ENCODE results near the gene MAP4.

MAP4 gene

DNA sequence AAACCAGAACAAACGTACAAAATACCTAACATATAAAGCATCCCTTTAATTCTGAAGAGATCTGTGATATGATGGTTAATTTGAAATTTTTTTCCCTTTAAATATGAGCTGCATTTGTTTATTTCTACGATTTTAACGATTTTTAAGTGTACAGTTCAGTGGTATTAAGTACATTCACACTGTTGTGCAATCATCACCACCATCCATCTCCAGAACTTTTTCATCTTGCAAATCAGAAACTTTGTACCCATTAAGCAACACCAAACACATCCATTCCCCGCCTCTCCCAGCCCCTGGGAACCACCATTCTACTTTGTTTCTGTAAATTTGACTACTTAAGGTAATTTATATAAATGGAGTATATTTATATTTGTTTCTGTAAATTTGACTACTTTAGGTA is 51.5 kb downstream of the MAP4 start:
- DNase-seq, result no peak

DNA sequence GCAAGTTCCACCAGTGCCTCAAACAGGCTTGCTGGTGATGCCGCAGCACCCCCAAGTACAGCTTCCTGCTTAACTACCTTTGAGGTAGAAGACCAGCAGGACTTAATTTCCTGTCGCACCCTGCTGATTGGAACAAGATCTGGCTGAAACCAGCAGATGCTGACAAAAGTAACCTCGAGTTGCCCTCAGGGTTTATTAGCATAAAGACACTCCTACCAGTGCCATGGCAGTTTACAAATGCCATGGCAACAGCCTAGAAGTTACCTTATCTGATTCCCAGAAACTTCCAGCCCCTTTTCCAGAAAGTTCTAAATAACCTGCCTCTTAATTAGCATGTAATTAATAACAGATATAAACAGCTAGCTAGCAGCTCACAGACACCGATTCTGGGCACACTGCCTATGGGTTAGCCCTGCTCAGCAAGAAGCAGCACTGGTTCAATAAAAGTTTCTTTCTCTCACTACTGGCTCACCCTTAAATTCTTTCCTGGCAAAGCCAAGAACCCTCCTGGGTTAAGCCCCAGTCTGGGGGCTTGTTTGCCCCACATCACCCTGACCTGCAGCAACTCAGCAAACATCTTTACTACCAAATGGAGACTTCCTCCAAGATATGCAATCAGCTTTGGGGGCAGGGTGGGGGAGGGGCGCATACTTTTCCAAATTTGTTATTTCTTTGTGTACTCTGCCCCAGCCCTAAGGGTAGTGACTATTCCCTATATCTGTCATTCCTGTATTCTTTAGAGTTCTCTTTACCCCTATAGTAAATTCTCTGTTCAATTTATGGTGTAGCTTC is 54.2 kb downstream of the MAP4 start:
- peak; percentile 6 to 20 for DNase-seq

DNA sequence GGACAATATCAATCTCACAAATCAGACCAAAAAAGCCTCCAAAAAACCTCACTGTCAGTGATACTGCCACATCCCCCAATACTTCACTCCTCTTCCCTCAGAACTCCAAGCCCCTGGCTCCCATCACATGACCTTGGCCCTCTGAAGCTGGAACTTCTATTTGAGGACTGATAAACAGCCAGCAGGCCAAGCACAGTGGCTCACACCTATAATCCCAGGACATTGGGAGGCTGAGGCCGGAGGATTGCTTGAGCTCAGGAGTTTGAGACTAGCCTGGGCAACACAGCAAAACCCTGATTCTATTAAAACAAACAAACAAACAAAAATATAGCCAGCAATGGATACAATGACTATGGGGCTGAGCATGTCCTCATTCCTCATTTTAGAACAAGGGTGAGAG is 55.2 kb downstream of the MAP4 start:
- DNase-seq, result no peak

DNA sequence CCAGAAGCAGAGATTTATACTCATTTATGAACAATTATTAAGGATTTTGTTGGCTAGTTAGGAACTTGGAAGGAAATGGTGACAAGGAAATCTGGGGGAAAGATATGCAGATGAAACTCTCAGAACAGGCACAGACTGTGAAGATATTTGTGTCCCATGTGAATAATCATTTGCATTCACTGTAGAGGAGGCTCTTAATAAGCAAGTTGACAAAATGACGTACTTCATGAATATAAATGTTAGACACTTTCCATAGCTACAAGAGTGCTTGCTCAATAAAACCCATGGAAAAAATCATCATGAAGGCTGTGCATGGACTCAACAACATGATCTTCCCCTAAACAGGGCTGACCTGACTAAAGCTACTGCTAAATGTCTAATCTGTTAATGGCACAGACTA is 59.7 kb downstream of the MAP4 start:
- no peak for DNase-seq

DNA sequence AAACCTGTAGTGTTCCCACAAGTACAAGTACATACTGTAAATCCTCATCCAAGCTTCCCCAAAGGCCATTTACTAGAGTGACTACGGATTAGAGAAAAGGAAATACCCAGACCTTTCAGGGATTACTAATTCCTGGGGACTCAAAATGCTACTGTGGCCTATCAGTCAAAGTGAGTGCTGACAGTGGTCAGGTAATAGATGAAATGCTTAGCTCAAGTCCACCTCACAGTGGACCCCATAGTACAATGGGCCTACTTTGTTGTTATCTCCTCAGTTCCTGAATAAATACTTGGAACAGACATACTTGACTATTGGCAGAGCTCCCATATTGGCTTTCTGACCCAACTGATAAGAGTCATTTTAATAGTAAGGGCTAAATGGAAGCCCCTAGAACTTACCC is 61.6 kb downstream of the MAP4 start:
- DNase-seq, result no peak

DNA sequence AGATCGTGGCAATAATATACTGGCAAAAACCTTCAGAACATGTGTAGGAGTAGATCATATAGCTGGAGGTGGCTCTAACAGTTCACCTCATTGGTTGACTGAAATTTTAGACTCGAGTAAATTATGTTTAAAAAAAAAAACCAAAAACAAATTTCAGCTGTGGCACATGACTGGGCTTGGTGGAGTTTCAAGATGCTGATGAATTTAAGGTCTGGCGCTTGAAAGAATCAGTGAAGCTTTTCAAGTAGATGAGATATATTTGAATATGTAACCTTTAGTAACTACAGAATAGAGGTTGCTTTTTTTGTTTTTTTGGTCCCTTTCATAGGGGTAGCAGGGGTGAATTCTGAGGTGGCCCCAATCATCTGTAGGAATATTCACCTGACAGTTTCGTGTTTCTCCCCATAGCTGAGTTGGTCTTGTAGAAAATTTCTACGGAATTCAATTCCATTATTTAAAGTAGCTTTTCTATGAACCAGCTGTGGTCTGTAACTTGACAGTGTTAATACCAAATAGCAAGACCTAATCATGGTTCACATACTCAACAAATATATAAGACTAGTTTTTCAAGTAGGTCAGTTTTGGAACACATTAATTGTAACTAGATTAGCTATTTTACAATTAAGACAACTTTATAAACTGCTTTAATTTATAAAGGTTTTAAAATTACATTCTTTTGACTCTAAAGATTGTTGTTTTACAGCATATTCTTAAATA is 65.6 kb downstream of the MAP4 start:
- no peak for DNase-seq

DNA sequence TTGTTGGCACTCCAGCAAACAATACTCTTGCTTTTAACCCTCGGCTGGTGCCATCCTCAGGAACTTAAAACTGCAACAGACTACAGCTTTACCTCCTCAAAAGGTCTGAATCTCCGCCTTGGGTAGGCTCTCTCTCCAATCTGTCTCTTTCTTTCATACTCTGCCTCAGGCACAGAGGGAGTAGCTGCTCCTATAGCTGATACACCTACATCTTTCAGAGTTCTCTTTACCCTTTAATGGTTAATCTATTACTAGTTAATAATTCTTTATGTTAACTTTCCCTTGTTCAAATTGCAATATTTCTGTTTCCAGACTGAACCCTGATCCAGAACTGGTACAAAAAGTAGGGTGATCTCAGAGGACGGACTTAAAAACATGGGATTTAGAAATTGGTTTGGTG is 66.2 kb downstream of the MAP4 start:
- DNase-seq, result no peak

DNA sequence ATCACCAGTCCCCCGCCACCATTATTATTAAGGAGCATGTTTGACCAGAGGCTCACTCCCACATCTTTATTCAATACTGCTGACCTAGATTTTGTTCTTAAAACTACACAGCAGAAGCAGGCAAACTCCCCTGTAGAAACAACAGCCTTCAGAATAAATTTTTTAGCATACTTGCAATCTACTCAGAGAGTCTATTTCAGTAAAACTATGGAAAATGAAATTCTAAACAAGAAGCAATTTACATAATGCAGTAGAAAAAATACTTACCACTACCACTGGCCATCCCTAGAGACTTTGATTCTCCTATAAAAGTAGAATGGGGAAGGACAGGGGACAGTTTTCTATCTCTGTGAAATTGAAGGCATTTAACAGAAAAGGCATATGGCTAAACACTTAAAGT is 76.0 kb downstream of the MAP4 start:
- no peak for DNase-seq

DNA sequence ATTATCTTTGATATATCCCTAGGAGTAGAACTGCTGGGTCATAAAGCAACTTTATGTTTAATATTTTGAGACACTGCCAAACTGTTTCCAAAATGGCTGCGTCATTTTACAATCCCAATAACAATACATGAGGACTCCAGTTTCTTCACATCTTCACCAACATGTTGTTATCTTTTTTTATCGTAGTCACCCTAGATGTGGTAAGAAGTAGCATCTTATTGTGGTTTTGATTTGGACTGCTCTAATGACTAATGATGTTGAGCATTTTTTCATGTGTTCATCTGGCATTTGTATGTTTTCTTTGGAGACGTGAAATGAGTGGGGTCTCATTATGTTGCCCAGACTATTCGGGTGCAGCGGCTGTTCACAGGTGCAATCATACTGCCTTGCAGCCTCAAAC is 83.8 kb downstream of the MAP4 start:
- no peak for DNase-seq

DNA sequence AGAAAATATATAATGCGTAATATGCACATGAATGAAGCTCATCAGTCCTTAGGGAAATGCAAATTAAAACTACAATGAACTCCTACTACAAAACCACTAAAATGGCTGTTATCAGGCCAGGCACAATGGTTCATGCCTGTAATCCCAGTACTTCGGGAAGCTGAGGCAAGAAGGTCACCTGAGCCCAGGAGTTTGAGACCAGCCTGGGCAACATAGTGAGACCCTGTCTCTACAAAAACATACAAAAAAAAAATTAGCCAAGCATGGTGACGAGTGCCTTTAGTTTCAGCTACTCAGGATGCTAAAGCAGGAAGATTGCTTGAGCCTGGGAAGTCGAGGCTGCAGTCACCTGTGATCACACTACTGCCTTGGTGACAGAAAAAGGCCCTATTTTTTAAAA is 85.2 kb downstream of the MAP4 start:
- DNase-seq, result no peak

DNA sequence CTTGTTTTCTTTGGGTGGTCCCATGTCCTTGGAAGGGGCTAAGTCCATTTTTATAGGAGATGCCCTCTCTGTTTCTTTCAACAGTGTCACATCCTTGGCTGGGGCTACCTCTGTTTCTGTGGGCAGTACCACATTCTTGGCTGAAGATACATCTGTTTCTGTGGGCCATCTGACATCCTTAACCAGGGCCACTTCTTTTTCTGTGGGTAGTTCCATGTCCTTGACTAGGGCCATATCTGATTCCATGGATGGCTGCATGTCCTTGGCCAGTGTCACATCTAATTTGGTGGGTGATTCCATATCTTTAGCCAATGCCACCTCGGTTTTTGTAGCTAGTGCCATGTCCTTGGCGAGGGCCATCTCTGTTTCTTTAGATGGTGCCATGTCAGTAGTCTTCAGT is 99.5 kb downstream of the MAP4 start:
- DNase-seq, result no peak

DNA sequence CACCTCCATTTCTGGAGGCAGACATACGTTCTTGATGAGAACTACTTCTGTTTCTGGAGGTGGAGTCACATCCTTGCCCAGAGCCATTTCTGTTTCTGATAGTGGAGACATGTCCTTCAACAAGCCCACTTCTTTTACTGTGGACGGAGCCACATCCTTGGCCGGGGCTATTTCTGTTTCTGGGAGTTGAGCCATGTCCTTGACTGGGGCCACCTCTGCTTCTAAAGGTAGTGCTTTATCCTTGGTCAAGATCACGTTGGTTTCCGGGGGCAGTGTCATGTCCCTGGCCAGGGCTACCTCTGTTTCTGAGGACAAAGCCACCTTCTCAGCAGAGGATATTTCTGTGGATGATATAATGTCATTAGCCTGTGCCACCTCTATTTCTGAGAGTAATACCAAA is 100.0 kb downstream of the MAP4 start:
- no peak for DNase-seq

DNA sequence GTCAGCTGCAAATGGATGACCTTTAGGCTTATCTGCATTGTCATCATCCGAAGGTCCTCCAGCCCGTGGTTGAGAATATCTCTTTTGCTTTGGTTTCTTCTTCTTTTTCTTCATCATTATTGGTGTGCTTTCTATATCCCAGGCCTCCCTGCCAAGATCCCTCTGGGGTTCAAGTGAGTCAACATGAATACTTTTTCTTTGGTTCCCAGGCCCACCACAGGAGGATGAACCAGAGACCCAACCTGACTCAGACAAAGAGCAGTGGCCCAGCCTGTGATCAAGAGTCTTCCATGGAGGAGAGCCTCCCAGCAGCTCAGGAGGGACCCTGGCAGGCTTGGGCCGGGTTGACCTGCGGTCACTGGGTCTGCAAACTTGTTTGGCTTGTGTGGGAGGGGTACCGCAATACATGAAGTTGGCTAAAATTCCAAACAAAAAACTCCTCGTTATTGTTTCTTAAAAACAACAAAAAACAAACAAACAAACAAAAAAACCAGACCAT is 104.2 kb downstream of the MAP4 start:
- DNase-seq, result no peak

DNA sequence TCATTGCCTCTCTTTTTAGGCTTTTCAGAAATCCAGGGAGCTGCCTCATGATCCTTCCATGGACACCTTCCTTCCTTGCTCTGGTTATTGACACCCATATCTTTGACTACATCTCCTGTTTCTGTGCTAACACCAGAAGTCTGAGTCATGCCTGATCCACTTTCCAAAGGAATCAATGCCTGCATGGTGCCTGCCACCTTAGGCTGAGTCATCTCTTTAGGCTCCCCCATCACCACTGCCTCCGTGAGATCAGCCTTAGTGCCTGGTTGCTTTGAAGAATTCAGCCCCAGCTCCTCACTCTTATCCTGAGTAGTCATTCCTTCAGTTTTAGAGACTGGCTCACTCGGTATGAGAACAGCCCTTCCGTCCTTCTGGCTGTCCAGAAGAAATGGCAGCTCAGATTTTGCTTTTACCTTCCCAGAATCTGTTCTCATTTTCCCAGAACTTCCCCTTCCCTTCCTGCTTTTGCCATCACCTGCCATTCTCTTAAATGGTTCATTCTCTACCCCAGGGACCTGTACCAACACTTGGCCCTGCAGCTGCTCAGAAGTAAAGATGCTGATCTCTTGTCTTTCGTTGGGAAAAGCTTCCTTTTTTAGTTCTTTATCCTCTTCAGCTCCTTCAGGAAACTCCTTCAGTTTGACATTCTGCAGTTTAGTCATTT is 105.3 kb downstream of the MAP4 start:
- no peak for DNase-seq

DNA sequence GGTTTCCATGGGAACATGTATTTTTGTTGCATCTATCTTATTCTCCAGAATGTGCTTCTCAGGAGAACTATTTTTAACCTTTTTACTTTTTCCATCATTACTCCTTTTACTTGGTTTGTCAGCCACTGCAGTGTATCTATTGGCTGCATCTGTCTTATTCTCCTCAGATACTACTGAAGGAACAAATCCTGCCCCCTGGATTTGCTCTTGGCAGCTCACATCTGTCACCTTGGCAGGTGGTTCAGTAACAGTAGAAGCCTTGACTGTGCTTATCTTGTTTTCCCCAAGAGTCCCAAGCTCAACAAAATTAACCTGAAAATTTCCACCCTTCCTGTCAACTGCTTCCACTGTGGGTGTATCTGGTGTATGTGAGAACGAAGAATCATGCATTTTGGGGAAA is 106.0 kb downstream of the MAP4 start:
- no peak for DNase-seq

DNA sequence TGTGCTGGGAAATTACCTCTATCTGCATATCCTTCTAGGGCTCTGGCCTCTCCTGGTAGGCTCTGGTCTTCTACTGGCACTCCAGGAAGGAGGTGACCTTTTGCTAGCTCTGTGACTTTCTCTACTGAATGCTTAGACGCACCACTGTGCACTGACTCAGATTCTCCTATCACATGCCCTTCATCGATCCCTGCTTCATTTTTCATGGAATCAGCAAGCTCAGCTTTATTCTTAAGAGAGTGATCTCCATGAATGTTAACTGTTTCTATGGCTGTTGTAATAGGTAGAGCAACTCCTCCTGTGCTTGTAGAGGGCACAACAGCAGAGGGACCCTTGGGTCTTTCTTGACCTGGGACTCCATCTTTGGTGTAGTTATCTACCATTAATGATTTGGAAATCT is 106.6 kb downstream of the MAP4 start:
- DNase-seq, result no peak

DNA sequence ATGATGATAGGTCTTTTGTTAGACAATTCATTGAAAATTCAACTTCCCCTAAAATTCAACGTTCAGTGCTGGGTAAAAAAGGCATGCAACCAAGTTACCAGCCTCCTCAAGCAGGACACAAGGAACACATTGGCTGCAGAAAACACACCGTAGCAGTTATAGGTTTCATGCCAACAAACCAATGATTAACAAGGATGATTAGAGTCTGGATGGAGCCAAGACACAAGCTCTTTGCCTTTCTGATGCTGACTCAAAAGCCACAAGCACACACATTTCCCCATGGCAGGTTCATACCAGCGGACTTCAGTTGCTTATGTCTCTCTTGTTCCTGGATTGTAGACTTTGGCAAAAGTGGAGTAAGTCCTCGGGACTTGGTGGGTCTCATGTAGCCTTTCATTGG is 107.5 kb downstream of the MAP4 start:
- no peak for DNase-seq

DNA sequence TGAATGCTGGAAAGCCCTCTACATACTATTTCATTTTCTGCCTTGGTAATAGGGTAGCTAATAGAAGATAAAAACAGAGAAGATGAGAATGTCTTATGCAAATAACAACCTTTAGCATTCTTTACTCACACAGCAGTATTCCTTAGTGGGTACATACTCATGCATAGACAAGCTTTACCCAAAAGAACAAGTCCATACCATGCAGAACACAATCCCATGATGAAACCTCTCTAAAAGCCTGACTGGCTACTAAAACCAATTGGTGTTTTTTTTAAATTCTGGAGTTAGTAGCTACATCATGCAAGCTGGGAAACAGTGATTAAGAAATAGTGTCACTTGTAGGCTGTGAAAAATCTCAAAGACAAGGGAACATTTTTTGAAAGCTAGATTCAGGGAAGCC is 108.4 kb downstream of the MAP4 start:
- DNase-seq, result no peak

DNA sequence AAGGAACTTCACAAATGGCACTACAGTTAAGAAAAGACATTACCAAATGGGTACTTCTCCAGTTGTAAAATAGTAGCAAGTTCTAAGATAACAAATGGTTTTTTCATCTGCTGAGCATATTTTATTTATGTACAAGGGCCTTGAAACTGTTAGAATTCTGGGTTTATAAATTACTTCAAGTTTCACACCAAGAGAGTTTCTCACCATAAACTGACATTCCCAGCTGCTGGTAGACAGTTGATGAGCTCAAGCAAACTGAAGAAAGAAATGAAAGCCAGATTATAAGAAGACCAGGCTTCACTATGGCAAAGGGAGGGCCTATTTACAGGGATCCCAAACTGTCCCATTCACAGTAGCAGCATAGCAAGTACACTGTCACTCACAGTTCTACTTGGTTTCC is 113.5 kb downstream of the MAP4 start:
- DNase-seq, result no peak

DNA sequence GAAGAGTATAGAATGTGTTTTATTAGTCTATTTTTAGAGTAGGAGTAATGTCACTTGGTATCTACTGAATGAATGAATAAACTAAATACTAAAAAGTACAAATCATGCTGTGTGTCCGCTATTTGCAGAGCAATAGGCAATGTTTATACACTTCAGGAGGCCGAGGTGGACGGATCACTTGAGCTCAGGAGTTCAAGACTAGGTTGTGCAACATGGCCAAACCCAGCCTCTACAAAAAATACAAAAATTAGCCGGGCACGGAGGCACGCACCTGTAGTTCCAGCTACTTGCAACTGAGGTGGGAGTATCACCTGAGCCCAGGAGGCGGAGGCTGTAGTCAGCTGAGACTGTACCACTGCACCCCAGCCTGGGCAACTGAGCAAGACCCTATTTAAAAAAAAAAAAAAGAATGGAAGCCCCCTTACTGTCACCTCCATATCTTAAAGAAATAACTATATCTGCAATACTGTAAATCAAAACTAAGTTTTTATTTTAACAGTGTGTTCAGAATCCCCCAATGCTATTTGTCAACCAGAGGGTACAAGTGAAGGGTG is 114.9 kb downstream of the MAP4 start:
- DNase-seq, result no peak

DNA sequence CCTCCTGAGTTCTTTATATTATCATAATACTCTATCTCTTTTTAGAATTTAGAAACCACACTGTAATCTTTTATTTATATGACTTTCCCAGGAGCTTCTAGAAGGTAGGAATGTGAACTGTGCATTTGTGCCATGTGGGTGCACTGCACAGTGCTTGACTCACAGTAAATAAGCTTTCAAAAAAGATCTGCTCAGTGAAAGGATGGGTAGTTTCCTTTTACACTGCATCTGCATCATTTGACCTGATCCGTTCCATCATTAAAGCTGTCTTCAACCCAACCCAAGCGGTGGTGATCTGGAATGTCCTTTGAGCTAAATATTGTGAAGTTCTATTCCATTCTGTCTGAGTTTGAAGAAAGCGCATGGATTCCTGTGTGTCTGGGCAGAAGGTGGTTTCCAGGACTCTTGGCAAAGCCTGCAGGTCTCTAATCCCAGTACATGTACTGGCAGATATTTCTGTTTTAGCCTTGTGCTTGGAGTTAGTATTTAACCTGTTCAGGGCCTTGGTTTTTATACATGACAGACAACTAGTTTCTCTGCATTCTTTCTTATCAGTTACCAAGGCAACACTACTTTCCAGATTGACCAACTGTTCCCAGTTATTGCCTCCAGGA is 116.6 kb downstream of the MAP4 start:
- DNase-seq, result no peak

DNA sequence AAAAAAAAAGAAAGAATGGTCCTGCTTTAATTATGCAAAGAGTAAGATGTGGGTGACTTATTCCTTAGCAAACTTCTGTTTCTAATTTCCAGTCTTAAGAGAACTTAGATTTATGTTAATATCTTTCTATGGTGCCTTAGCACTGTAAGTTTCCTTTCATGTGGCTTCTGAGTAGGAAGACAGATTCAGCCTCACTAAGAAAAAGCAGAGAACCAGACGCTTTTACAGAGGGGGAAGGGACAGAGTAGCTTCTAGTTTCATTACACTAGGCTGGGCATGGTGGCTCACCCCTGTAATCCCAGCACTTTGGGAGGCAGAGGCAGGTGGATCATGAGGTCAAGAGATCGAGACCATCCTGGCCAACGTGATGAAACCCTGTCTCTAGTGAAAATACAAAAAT is 118.3 kb downstream of the MAP4 start:
- DNase-seq, result no peak

DNA sequence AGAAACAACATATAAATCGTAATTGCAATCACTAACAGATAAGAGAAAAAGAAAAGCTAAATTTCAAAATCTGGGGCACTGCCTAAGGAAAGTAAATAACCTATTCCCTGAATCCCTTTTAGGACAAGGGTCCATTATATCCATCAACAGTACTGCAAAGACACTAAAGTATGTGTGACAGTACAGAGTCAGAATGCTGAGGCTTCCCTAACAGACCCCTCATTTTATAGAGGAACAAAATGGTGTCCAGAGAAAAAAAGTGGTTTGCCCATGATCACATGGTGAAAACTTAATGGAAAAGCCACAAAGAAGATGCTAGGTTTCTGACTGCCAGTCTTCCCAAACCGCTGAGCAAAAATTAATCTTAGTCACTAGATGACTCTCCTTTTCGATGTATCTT is 119.5 kb downstream of the MAP4 start:
- DNase-seq, result no peak

Measured in stimulated activated CD4-positive, alpha-beta T cell treated with anti-CD3 and anti-CD28 coated beads, Interleukin-2, amount 100 ng/mL, for 24 hours (primary cell).